NK-92 (cell line): ENCODE data around the gene IRGQ.
"Not testable (repeated sequence)": the region's sequence is repeated elsewhere in the genome, so short reads cannot be mapped to it uniquely, and the experiment has no call there.

Experiments used
- DNase-seq: peaks from one replicate; lab custom pipeline; 2025; ENCODE audit not compliant: unreplicated experiment; lab: John Stamatoyannopoulos, UW

IRGQ gene

DNA sequence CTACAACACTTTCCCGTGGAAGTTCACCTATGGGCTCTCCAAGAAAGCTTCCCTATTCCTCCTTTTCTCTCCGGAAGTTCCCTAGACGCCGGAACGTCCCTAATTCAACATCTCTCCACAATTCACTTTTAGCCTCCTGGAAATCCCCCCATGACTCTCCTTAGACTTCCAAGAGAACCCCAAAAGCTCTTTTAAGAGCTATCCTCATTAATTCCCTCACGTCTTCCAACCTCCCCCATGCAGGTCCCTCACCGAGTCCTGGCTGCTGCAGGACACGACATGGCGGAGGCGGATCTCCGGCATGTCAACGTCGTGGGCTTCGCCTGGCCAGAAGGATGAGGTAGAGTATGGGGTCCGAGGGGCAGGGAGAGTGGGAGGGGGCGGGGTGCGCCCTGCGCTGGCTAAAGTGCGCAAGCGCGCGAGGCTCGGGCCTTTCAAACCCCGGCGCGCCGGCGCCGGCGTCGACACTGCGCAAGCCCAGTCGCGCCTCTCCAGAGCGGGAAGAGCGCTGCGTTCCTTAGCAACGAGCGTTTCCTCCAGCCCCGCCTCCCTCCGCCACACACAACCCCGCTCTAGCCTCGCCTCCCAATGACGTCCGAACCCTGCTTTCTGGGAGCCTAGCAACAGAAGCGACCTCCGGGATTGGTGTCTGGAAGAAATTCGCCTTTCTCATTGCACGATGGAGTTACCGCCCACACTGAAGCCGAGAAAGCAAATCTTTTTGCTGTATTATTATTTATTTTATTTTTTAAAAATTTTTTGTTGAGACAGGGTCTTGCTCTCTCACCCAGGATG, 20.6 kb downstream of the IRGQ start, which contains the start of the genes PINLYP and XRCC1:
PINLYP (plus strand) TSS at position 646 of the 795 bp plus-strand sequence. CDS start 1,391 bp downstream, outside the sequence.
XRCC1 (minus strand) TSS at position 372 of the 795 bp plus-strand sequence; CDS start at position 303, 69 bp downstream.
- peak; percentile 87 for DNase-seq

DNA sequence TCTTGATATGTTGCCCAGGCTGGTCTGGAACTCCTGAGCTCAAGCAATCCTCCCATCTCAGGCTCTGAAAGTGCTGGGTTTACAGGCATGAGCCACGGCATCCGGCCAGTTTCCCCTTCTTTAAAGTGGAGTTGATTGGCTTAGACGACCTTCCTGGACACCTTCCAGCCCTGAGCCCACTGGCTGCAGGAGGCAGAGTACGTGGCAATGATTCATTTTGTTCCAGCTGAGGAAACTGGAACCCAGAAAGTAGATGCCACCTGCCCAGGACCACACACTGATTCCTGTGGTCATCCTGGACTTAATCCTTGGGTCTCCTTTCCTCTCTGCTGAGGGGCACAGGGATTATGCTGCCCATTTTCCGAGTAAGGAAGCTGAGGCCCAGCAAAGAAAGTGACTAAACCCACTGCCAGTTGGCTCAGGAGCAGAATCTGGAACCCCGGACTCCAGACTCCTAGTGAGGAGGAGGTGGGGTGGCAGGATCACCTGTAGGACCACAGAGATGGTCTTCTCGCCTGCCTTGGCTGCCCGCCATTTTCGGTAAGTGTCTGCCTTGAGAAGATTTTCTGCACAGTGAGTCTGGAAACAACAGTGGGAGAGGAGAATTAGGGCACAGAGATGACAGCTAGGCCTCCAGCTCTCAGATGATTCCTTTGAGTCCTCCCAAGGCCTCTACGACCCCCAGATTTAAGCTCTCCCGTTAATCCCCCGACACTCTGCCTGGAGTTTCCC, 21.3 kb downstream of the IRGQ start:
- DNase-seq, result no peak

DNA sequence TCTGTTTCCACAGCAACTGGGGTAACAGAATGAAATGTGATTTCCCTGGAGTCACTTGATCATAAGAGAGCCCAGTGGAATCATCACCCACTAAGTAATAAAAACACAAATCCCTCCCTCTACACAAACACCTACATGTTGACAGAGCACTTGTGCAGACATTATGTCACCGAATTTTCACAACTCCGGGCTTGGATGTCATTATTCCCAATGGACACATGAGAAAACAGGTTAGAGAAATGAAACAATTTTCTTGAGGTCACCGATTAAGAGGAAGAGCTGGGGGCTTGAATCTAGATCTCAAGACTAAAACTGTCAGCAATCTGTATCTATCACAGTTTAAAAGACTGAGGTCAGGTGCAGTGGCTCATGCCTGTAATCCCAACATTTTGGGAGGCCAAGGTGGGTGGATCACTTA, 23.8 kb downstream of the IRGQ start:
- no peak for DNase-seq

DNA sequence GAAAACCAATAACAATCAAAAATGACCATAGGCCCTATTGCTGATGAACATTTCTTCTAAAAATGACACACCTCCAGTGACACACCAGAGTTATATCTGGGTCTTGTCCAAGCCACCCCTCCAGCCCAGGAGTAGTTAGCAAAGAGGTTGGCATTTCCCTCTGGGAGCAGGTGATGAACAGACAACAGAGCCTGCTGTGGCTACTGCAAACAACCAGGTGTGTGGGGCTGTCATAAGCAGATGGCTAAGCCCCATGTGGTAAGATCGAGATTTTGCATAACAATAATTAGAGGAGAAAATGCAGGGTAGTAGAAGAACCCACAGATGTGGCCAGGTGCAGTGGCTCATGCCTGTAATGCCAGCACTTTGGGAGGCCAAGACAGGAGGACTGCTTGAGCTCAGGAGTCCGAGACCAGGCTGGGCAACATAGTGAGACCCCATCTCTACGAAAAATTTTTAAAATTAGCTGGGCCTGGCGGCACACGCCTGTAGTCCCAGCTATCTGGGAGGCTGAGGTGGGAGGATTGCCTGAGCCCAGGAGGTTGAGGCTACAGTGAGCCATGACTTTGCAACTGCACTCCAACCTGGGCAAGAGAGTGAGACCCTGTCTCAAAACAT, 25.7 kb downstream of the IRGQ start:
- DNase-seq, result no peak

DNA sequence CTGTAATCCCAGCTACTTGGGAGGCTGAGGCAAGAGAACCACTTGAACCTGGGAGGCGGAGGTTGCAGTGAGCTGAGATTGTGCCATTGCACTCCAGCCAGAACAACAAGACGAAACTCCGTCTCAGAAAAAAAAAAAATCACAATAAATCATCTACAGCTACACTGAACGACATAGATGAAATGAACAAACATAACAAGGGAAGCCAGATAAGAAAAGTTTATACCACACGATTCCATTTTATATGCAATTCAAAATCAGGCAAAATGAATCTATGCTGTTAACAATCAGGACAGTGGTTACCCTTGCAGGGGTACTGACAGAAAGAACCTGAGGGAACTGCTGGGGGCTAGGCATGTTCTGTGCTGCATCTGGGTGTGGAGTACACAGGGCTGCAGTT, 26.3 kb downstream of the IRGQ start:
- no peak for DNase-seq

DNA sequence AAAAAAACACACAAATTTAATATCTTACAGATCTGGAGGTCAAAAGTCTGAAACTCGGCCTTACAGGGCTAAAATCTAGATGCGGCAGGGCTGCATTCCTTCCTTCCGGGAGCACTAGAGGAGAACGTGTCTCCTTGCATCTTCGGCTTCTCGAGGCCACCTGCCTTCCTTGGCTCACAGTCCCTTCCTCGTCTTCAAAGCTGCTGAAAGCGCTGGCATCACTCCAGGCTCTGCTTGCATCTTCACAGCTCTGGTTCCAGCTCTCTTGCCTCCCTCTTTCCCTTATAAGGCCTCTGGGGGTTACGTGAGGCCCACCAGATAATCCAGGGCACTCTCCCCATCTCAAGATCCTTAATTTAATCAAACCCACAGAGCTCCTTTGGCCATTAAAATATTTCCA, 31.1 kb downstream of the IRGQ start:
- DNase-seq, result no peak

DNA sequence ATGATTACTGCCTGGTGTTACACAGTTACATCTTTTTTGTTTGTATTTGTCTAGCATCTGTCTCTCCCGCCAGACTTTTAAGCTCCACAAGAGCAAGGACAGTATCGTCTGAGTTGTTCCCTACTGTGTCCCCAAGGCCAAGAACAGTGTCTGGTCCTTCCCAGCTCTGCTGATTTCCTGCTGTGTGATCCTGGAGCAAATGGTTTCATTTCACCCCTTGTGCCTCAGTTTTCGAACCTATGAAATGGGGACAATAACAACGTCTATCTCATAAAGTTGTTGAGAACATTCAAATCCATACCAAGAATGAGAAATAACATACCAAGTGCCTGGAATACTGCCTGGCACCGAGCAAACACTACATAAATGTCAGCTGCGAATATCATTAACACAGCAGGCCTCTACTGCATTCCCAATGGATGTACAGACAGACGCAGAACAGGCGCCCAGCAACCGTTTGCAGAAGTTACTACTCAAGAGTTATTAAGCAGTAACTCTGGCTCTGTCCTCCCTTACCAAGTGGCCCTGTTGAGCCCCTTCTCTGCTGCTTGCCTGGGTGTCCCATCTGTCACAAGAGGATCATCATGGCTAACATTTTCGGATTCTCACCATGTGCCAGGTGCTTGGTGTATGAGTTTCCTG, 32.0 kb downstream of the IRGQ start:
- no peak for DNase-seq

DNA sequence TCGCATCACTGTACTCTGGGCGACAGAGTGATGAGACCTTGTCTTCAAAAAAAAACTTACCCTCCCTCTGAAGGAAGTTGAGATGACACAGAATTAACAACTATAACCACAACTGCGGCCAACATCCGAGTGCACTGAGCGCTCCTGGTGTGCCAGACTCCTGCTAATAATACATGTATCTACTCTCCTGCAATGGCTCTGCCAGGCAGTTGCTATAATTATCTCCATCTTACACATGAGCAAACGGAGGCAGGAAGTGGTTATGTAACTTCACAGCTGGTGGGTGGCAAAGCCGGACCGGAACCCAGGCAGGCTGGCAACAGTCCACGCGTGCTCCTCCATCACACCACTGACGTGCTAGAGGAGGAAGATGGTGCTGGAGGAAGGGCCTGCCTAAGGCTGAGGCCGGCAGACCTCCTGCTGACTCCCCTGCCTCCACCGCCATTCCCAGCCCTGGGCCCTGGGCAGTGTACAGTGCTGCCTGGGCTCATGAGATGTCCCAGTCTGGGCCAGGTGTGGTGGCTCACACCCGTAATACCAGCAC, 33.2 kb downstream of the IRGQ start:
- DNase-seq, result no peak

DNA sequence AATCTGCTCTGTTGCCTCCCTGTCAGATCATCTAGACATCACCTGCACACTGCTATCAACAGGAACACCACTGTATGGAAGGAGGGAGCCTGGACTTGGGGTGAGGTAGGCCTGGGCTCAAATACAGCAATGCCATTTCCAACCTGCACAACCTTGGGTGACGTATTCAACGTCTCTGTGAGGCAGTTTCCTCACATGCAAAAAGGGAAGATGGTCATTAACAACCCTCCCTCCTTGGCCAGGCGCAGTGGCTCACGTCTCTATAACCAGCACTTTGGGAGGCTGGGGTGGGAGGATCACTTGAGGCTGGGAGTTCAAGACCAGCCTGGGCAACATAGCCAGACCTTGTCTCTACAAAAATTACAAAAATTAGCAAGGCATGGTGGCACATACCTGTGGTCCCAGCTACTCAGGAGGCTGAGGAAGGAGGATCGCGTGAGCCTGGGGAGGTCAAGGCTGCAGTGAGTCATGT, 33.7 kb downstream of the IRGQ start:
- DNase-seq, result no peak

DNA sequence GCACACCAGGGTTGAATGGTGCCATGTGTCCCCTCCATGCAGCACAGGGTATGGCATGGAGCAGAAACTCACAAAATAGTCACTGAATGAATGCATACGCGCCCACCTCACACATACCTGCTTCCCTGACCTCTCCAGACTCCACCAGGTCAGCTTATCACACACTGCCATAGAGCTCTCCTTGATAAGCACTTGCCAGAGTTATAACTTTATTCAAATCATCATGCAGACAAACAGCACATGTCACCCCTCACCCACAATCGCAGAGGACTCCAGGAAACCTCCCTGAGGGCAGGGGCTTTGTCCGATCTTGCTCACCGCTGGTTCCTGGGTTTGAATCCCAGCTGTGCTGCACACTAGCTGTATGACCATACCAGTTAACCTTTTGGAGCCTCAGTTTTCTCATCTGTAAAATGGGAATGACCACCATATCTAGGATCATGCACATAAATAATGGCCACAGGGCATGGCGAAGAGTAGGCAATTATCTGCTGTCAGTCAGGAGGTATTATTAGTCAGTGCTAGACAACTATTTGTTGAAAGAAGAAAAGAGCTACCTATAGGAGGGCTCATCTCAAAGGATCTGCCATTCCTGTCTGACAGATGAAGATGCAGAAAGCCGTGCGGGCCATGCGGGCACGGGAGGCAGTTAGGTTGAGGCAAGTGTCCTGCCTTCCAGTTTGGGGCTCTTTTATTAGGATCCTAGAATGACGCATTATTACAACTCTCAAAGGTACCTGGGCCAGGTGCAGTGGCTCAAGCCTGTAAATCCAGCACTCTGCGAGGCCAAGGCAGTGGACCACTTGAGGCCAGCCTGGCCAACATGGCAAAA, 34.6 kb downstream of the IRGQ start:
- no peak for DNase-seq

DNA sequence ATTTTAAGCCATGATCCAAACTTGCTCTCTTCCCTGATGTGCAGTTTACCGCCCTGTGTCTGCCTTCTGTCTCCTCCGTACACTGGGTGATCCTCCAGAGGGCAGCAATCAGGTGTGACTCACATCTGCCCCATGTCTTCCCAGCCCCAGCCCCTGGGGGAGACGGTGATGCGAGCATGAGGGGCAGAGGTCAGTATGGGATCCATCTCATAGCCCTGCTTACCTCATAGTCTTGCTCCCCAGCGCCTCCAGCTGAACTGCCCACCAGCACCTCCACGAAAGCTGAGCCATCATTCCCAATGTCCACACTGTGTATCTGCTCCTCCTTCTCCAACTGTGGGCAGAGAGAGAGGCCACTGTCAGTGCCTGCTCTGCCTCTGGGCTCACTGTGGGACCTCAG, 35.2 kb downstream of the IRGQ start:
- DNase-seq, result no peak

DNA sequence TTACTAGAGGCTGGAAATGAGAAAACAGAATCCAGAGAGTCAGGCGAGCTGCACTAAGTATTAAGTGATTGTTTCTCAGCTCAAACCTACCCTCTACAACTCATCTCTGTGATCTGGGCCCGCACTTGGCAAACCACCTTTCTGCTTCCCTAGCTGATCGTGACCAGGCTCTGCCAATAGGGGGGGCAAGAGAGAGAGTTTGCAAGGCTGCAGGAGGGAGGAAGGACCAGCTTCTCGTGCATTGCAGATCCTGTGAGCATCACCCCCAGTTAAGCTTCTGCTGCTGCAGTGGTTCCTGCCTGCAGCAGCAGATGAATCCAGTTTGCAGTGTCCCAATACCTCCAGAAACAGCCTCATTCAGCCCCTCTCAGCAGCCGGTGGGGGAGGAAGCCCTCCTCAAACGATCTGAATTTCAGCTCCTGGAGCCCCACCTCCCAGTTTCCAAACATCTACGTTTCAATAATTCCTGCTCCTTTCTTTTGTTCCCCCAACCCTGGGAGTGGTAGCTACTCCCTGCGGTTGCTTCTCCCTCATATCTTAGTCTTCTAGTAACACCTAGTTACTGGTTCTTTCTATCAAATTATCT, 40.7 kb downstream of the IRGQ start:
- no peak for DNase-seq

DNA sequence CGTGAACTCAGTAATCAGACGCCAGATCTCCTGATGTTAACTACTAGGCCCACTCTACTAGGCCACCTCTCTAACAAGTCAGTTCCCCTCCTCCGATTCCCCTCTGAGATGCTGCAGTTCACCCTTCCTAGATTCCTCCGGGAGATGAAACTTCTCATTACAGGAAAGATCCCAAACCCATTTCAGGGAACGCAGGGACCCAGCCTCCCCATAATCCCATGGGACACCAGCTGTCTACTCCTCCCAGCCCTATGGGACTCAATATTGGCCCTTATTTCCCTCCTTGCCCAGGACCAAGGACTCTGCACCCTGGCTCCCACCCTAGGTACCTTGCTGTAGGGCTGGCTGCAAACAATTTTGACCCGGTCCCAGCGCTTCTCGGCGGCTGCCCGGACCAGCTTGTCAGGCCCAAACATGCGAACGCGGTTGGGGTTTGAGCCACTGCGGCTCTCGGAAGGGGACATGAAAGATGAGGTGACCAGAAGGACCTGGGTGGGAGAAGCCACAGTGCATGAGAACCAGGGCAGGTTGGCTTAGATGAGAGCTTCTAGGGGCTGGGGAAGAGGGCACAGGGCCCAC, 41.5 kb downstream of the IRGQ start:
- DNase-seq, result no peak

DNA sequence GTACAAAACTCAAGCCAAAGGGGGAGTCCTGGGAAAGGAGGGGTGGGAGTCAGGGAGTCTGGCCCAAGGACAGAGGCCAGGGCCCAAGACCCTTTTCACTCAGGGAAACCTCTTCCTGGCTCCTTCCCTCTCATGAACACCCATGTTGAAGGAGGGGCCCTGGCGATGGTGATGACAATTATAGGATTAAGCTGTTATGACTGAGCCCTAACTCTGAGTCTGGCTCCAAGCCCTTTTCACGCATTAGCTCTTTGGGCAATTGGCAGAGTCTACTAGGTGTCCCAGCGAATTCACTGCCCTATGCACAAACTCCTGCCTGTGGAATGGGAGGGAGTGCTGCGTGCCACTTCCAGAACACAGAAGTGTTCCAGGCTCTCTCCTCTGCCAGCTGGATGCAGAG, 42.3 kb downstream of the IRGQ start:
- no peak for DNase-seq

DNA sequence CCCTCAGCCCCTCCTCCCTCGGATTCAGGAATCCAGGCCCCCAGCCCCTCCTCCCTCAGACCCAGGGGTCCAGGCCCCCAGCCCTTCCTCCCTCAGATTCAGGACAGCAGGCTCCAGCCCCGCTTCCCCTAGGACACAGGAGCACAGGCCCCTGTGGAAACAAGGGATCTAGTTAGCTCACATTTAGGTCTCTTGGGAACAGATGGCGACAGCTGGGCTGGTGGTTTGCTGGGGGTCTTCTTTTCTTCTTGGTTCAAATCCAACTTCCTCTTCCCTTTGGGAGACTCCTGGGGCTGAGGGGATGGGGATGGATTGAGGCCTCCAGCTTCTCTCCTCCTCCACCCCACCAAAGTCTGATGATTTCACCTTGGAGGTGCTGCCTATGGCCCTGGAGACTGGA, 43.3 kb downstream of the IRGQ start:
- no peak for DNase-seq

DNA sequence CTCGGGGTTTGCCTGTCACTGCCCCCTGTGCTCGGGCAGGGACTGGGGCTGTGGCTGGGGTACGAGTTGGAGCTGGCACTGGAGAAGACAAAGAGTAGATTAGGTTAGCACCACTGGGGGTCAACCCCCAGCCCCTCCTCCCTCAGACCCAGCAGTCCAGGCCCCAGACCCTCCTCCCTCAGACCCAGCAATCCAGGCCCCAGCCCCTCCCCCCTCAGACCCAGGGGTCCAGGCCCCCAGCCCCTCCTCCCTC, 43.8 kb downstream of the IRGQ start:
- DNase-seq, result no peak

DNA sequence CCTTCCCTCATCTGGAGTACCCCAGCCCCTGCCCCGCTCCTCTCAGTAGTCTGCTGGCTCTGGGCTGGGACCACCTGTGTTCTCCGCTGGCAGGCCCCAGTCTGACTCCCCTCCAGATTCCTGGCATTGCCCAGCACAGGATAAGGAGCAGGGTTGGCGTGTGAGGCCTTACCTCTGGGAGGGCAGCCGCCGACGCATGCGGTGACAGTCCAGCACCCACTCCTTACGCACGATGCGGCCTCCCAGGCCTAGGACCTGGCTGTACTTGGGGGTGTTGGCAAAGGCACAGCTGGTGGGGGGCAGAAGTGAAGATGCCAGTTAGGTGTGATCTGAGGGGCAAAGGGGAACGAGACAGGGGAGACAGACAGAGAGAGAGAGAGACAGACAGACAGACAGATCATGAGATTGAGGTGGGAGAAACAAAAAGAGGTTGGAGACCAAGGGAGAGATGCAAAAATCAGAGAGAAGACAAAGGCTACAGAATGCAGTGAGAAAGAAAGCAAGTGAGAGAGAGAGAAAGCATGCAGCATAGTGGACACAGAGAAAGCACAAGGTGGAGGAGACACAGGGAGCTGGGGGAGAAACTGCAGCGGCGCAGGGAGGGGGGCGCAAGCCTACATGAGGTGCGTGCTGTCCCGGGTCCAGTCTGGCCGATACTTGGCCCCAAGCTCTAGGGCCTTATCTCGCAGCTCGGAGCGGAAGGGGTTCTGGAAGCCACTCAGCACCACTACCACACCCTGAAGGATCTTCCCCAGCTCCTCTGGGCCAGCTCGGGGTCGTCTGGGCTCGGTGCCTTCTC, 44.3 kb downstream of the IRGQ start:
- no peak for DNase-seq

DNA sequence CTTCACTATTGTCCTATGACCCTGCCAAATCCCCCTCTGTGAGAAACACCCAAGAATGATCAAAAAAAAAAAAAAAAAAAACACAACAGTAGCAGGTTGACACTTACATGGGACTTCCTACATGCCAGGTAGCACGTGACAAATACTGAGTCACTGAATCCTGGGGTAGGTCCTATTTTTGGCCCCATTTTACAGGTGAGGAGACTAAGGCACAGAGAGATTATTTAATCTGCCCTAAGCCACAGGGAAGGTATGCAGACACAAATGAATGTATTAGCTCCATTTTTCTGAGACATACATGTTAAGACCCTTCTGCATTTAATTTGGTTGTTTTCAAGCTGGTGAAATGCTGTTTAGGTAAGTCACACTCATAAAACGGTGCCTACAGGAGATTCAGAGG, 47.2 kb downstream of the IRGQ start:
- no peak for DNase-seq

DNA sequence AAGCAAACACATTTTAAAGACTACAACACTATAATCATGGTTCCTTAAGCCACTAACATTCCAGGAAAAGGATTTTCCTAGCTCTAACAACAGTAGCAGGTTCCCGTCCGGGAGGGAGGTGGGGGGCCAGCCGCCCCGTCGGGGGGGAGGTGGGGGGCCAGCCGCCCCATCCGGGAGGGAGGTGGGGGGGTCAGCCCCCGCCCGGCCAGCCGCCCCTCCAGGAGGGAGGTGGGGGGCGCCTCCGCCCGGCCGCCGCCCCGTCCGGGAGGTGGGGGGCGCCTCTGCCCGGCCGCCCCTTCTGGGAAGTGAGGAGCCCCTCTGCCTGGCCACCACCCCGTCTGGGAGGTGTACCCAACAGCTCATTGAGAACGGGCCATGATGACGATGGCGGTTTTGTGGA, 48.0 kb downstream of the IRGQ start:
- DNase-seq, result not testable (repeated sequence)
